Measurements from ENCODE around the gene GPR17.

DNA sequence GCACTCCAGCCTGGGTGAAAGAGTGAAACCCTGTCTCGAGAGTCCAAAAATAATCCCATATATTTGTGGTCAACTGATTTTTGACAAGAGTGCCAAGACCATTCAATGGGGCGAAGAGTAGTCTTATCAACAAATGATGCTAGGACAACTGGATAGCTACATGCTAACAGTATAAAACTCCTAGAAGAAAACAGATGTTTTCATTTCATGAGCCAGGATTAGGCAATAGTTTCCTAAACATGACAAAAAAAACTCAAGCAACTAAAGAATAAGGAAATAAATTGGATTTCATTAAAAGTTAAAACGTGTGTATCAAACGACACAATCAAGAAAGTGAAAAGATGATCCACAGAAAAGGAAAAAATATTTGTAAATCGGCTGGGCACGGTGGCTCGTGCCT, 23.1 kb downstream of the GPR17 start:
- TF ChIP-seq, protein P1, sequence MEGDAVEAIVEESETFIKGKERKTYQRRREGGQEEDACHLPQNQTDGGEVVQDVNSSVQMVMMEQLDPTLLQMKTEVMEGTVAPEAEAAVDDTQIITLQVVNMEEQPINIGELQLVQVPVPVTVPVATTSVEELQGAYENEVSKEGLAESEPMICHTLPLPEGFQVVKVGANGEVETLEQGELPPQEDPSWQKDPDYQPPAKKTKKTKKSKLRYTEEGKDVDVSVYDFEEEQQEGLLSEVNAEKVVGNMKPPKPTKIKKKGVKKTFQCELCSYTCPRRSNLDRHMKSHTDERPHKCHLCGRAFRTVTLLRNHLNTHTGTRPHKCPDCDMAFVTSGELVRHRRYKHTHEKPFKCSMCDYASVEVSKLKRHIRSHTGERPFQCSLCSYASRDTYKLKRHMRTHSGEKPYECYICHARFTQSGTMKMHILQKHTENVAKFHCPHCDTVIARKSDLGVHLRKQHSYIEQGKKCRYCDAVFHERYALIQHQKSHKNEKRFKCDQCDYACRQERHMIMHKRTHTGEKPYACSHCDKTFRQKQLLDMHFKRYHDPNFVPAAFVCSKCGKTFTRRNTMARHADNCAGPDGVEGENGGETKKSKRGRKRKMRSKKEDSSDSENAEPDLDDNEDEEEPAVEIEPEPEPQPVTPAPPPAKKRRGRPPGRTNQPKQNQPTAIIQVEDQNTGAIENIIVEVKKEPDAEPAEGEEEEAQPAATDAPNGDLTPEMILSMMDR (conservative IDR thresholded peaks at IDR 0.05; ENCODE audit: low read length) = no peak
- TF ChIP-seq EZH2phosphoT487 (IDR thresholded peaks at IDR 0.05; ENCODE audit: borderline replicate concordance, low read depth, low read length) = no peak

Data from OCI-LY7 (cell line).